OCI-LY1 (cell line): Measurements from ENCODE around the gene PLEKHG4B.
"Not testable (repeated sequence)": the region's sequence is repeated elsewhere in the genome, so short reads cannot be mapped to it uniquely, and the experiment has no call there.

Experiments
- H2AFZ ChIP-seq: fragments of 200-600 bp; sonication (generic), shearing (Covaris generic); 2 replicates; pipeline ENCODE4 v1.6.0; 2014; ENCODE audit warnings: antibody characterized with exemption, mild to moderate bottlenecking, low read length
- H3F3A ChIP-seq: fragments of 200-600 bp; sonication (generic), shearing (Covaris generic); 2 replicates; pipeline ENCODE4 v1.6.0; 2014; ENCODE audit warnings: mild to moderate bottlenecking, antibody characterized with exemption, low read length, moderate library complexity; ENCODE audit not compliant: insufficient read depth
- H3K27ac ChIP-seq: fragments of 200-600 bp; sonication (generic); 2 replicates; pipeline ENCODE4 v1.5.1; 2014; ENCODE audit warnings: low read length, mixed run types, mild to moderate bottlenecking, low read depth; ENCODE audit not compliant: poor library complexity, severe bottlenecking
- H3K27me3 ChIP-seq: fragments of 200-600 bp; sonication (generic); 2 replicates; pipeline ENCODE4 v1.6.0; 2014; ENCODE audit warnings: antibody characterized with exemption, mild to moderate bottlenecking, low read length, moderate library complexity; ENCODE audit not compliant: insufficient read depth
- H3K36me3 ChIP-seq: fragments of 200-600 bp; sonication (generic); 2 replicates; pipeline ENCODE4 v1.6.1; 2014; ENCODE audit warnings: mild to moderate bottlenecking, antibody characterized with exemption, low read length, moderate library complexity, mixed read lengths; ENCODE audit not compliant: insufficient read depth
- H3K4me1 ChIP-seq: fragments of 200-600 bp; sonication (generic); 2 replicates; pipeline ENCODE4 v1.5.1; 2014; ENCODE audit warnings: mild to moderate bottlenecking, low read length, moderate library complexity; ENCODE audit not compliant: insufficient read depth, severe bottlenecking
- H3K4me2 ChIP-seq: fragments of 200-600 bp; sonication (generic), shearing (Covaris generic); 2 replicates; pipeline ENCODE4 v1.6.1; 2014; ENCODE audit warnings: low read length
- H3K4me3 ChIP-seq: fragments of 200-600 bp; sonication (generic); 2 replicates; pipeline ENCODE4 v1.5.1; 2014; ENCODE audit warnings: low read length, low read depth, mild to moderate bottlenecking, mixed read lengths; ENCODE audit not compliant: poor library complexity, severe bottlenecking
- H3K79me2 ChIP-seq: fragments of 200-600 bp; shearing (Covaris generic); 2 replicates; pipeline ENCODE4 v1.6.1; 2016; ENCODE audit warnings: mixed run types, low read length, mixed read lengths; ENCODE audit not compliant: insufficient read depth
- H3K9ac ChIP-seq: fragments of 200-600 bp; sonication (generic), shearing (Covaris generic); 2 replicates; pipeline ENCODE4 v1.6.1; 2014; ENCODE audit warnings: mild to moderate bottlenecking, low read length, mixed read lengths
- H3K9me2 ChIP-seq: fragments of 200-600 bp; sonication (generic), shearing (Covaris generic); 2 replicates; pipeline ENCODE4 v1.6.1; 2014; ENCODE audit warnings: low read depth, mild to moderate bottlenecking, low read length, mixed read lengths
- H3K9me3 ChIP-seq: fragments of 200-600 bp; shearing (Covaris generic); 2 replicates; pipeline ENCODE4 v1.6.1; 2014; ENCODE audit warnings: low read length, mixed read lengths
- H4K20me1 ChIP-seq: fragments of 200-600 bp; sonication (generic), shearing (Covaris generic); 2 replicates; pipeline ENCODE4 v1.6.0; 2016; ENCODE audit warnings: mild to moderate bottlenecking, low read length; ENCODE audit not compliant: insufficient read depth
- CTCF ChIP-seq: fragments of 200-600 bp; sonication (generic), shearing (Covaris generic); IDR thresholded peaks from 2 replicates; pipeline ENCODE4 v1.5.1; 2017; ENCODE audit warnings: mild to moderate bottlenecking, antibody characterized with exemption, low read length, moderate library complexity, mixed read lengths
- EZH2 ChIP-seq: fragments of 200-600 bp; sonication (generic), shearing (Covaris generic); IDR thresholded peaks from 2 replicates; pipeline ENCODE4 v1.8.0; 2017; ENCODE audit warnings: borderline replicate concordance, mixed run types, mild to moderate bottlenecking, antibody characterized with exemption, low read length, moderate library complexity, mixed read lengths

The PLEKHG4B gene

GRCh38 chr5:223791-224190 lies 131.8 kb downstream of the PLEKHG4B start:
- H3K4me1 ChIP-seq, result peaks cover 28% of the 10 kb centered on the region
- no peak overlapping the region for H3K9ac ChIP-seq
- H3K36me3 ChIP-seq, result peaks cover 46% of the 10 kb centered on the region
- no peaks in the 10 kb centered on the region for H3K27me3 ChIP-seq
- H3K79me2 ChIP-seq, result peaks cover 40% of the 10 kb centered on the region
- H3K4me3 ChIP-seq, result no peak overlapping the region
- no peak overlapping the region for H3K27ac ChIP-seq
- no peaks in the 10 kb centered on the region for H3F3A ChIP-seq
- H2AFZ ChIP-seq, result no peak overlapping the region
- TF ChIP-seq EZH2 (no peak), CTCF (no peak)
- H3K9me3 ChIP-seq, result no peaks in the 10 kb centered on the region
- H3K9me2 ChIP-seq, result no peaks in the 10 kb centered on the region
- no peak overlapping the region for H3K4me2 ChIP-seq
- no peaks in the 10 kb centered on the region for H4K20me1 ChIP-seq

GRCh38 chr5:225334-225733 lies 133.4 kb downstream of the PLEKHG4B start:
- Histone ChIP-seq H3F3A (no peaks in the 10 kb centered on the region), H4K20me1 (no peaks in the 10 kb centered on the region), H3K4me1 (peaks cover 15% of the 10 kb centered on the region), H3K9ac (no peak overlapping the region), H2AFZ (no peak overlapping the region), H3K27ac (no peak overlapping the region), H3K4me3 (no peak overlapping the region), H3K79me2 (peaks cover 25% of the 10 kb centered on the region), H3K9me2 (no peaks in the 10 kb centered on the region), H3K27me3 (no peaks in the 10 kb centered on the region), H3K36me3 (peaks cover 61% of the 10 kb centered on the region), H3K4me2 (no peak overlapping the region), H3K9me3 (no peaks in the 10 kb centered on the region)
- TF ChIP-seq EZH2 (no peak), CTCF (no peak)

- not testable (repeated sequence) for H4K20me1 ChIP-seq, H3K4me2 ChIP-seq, H3K9ac ChIP-seq, H3K27ac ChIP-seq, H2AFZ ChIP-seq, H3K4me1 ChIP-seq, H3K27me3 ChIP-seq, H3K4me3 ChIP-seq, H3K79me2 ChIP-seq, H3K9me3 ChIP-seq, H3F3A ChIP-seq, H3K9me2 ChIP-seq
- peaks cover 80% of the 10 kb centered on the region for H3K36me3 ChIP-seq
Measured at GRCh38 chr5:227375-227774, 135.4 kb downstream of the PLEKHG4B start.

- H3K9ac ChIP-seq, result no peak overlapping the region
- TF ChIP-seq EZH2 (no peak), CTCF (no peak)
- no peaks in the 10 kb centered on the region for H3K79me2 ChIP-seq
- no peak overlapping the region for H3K4me2 ChIP-seq
- no peak overlapping the region for H3K4me3 ChIP-seq
- no peak overlapping the region for H3K27ac ChIP-seq
- no peaks in the 10 kb centered on the region for H4K20me1 ChIP-seq
- H3K36me3 ChIP-seq, result peaks cover 91% of the 10 kb centered on the region
- no peaks in the 10 kb centered on the region for H3K9me2 ChIP-seq
- H3K9me3 ChIP-seq, result no peaks in the 10 kb centered on the region
- no peaks in the 10 kb centered on the region for H3F3A ChIP-seq
- H2AFZ ChIP-seq, result no peak overlapping the region
- H3K27me3 ChIP-seq, result no peaks in the 10 kb centered on the region
- H3K4me1 ChIP-seq, result no peaks in the 10 kb centered on the region
Measured at GRCh38 chr5:228886-229285, 136.9 kb downstream of the PLEKHG4B start.
